ENCODE measurements around the gene PHACTR3.

DNA sequence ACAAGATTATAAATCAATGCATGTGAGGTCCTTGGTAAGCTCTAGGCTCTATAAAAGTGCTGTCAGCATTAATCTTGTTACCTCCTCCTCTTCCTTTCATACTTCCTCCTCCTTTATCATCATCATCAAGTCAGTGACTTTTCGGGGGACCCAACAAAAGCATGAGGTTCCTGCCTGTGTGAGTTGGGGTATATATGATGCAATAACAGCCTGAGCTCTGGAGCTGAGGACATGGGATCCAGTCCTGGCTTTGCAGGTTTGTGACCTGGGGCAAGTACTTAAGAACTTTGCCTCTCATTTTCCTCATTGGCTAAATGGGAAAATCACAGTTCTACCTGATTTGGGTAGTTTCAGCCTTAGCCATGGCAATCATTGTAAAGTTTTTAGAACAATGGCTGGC, 7.1 kb upstream of the PHACTR3 start:
- TF ChIP-seq, protein P1, sequence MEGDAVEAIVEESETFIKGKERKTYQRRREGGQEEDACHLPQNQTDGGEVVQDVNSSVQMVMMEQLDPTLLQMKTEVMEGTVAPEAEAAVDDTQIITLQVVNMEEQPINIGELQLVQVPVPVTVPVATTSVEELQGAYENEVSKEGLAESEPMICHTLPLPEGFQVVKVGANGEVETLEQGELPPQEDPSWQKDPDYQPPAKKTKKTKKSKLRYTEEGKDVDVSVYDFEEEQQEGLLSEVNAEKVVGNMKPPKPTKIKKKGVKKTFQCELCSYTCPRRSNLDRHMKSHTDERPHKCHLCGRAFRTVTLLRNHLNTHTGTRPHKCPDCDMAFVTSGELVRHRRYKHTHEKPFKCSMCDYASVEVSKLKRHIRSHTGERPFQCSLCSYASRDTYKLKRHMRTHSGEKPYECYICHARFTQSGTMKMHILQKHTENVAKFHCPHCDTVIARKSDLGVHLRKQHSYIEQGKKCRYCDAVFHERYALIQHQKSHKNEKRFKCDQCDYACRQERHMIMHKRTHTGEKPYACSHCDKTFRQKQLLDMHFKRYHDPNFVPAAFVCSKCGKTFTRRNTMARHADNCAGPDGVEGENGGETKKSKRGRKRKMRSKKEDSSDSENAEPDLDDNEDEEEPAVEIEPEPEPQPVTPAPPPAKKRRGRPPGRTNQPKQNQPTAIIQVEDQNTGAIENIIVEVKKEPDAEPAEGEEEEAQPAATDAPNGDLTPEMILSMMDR (IDR thresholded peaks at IDR 0.05) = no peak
- TF ChIP-seq POLR2A (IDR thresholded peaks at IDR 0.05) = no peak

All from prostate gland (tissue), 2 donors.